Measurements from ENCODE around the gene C11orf86. TPM values are rescaled to one million over a fixed set of nuclear protein-coding genes. Genes with fewer than 3 reads are reported as not detected.

The C11orf86 gene
- total RNA-seq, 1 experiment from 2014 or later = 0.68 TPM

DNA sequence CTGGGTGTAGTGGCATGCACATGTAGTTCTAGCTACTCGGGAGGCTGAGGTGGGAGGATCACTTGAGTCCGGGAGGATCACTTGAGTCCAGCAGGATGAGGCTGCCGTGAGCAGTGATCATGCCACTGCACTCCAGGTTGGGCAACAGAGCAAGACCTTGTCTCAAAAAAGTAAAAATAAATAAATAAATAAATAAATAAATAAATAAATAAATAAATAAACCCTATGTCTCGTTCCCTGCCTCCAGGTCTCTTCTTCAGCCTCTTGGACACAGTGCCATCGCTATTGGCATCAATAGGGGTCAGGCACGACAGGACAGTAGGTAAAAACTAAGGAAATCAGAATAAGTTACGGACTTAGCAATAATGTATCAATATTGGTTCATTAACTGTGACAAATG, 24.5 kb downstream of the C11orf86 start:
- ATAC-seq = no peak
- TF ChIP-seq, protein P1, sequence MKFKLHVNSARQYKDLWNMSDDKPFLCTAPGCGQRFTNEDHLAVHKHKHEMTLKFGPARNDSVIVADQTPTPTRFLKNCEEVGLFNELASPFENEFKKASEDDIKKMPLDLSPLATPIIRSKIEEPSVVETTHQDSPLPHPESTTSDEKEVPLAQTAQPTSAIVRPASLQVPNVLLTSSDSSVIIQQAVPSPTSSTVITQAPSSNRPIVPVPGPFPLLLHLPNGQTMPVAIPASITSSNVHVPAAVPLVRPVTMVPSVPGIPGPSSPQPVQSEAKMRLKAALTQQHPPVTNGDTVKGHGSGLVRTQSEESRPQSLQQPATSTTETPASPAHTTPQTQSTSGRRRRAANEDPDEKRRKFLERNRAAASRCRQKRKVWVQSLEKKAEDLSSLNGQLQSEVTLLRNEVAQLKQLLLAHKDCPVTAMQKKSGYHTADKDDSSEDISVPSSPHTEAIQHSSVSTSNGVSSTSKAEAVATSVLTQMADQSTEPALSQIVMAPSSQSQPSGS (CRISPR knock-in tag; IDR thresholded peaks at IDR 0.05; ENCODE audit: borderline replicate concordance, low read depth) = no peak
- no peak for TF ChIP-seq NFE2L1 (CRISPR knock-in tag; IDR thresholded peaks at IDR 0.05)
- TF ChIP-seq, protein P2, sequence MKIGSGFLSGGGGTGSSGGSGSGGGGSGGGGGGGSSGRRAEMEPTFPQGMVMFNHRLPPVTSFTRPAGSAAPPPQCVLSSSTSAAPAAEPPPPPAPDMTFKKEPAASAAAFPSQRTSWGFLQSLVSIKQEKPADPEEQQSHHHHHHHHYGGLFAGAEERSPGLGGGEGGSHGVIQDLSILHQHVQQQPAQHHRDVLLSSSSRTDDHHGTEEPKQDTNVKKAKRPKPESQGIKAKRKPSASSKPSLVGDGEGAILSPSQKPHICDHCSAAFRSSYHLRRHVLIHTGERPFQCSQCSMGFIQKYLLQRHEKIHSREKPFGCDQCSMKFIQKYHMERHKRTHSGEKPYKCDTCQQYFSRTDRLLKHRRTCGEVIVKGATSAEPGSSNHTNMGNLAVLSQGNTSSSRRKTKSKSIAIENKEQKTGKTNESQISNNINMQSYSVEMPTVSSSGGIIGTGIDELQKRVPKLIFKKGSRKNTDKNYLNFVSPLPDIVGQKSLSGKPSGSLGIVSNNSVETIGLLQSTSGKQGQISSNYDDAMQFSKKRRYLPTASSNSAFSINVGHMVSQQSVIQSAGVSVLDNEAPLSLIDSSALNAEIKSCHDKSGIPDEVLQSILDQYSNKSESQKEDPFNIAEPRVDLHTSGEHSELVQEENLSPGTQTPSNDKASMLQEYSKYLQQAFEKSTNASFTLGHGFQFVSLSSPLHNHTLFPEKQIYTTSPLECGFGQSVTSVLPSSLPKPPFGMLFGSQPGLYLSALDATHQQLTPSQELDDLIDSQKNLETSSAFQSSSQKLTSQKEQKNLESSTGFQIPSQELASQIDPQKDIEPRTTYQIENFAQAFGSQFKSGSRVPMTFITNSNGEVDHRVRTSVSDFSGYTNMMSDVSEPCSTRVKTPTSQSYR (CRISPR knock-in tag; IDR thresholded peaks at IDR 0.05) = no peak
- TF ChIP-seq, protein P3, sequence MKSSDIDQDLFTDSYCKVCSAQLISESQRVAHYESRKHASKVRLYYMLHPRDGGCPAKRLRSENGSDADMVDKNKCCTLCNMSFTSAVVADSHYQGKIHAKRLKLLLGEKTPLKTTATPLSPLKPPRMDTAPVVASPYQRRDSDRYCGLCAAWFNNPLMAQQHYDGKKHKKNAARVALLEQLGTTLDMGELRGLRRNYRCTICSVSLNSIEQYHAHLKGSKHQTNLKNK (CRISPR knock-in tag; IDR thresholded peaks at IDR 0.05) = no peak
- no peak for TF ChIP-seq MYBL2 (CRISPR knock-in tag; IDR thresholded peaks at IDR 0.05)
- no peak for TF ChIP-seq FOXP1 (CRISPR knock-in tag; IDR thresholded peaks at IDR 0.05; ENCODE audit: borderline replicate concordance)
- TF ChIP-seq RELA (CRISPR knock-in tag; IDR thresholded peaks at IDR 0.05; ENCODE audit: borderline replicate concordance) = no peak
- no peak for TF ChIP-seq ZNF138 (CRISPR knock-in tag; conservative IDR thresholded peaks at IDR 0.05)
- no peak for TF ChIP-seq GTF2I (CRISPR knock-in tag; conservative IDR thresholded peaks at IDR 0.05)
- TF ChIP-seq ZNF219 (CRISPR knock-in tag; IDR thresholded peaks at IDR 0.05; ENCODE audit: borderline replicate concordance) = no peak
- TF ChIP-seq CBFB (CRISPR knock-in tag; IDR thresholded peaks at IDR 0.05; ENCODE audit: low read depth) = no peak
- TF ChIP-seq, protein P4, sequence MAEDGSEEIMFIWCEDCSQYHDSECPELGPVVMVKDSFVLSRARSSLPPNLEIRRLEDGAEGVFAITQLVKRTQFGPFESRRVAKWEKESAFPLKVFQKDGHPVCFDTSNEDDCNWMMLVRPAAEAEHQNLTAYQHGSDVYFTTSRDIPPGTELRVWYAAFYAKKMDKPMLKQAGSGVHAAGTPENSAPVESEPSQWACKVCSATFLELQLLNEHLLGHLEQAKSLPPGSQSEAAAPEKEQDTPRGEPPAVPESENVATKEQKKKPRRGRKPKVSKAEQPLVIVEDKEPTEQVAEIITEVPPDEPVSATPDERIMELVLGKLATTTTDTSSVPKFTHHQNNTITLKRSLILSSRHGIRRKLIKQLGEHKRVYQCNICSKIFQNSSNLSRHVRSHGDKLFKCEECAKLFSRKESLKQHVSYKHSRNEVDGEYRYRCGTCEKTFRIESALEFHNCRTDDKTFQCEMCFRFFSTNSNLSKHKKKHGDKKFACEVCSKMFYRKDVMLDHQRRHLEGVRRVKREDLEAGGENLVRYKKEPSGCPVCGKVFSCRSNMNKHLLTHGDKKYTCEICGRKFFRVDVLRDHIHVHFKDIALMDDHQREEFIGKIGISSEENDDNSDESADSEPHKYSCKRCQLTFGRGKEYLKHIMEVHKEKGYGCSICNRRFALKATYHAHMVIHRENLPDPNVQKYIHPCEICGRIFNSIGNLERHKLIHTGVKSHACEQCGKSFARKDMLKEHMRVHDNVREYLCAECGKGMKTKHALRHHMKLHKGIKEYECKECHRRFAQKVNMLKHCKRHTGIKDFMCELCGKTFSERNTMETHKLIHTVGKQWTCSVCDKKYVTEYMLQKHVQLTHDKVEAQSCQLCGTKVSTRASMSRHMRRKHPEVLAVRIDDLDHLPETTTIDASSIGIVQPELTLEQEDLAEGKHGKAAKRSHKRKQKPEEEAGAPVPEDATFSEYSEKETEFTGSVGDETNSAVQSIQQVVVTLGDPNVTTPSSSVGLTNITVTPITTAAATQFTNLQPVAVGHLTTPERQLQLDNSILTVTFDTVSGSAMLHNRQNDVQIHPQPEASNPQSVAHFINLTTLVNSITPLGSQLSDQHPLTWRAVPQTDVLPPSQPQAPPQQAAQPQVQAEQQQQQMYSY (CRISPR knock-in tag; IDR thresholded peaks at IDR 0.05) = no peak
- TF ChIP-seq, protein P5, sequence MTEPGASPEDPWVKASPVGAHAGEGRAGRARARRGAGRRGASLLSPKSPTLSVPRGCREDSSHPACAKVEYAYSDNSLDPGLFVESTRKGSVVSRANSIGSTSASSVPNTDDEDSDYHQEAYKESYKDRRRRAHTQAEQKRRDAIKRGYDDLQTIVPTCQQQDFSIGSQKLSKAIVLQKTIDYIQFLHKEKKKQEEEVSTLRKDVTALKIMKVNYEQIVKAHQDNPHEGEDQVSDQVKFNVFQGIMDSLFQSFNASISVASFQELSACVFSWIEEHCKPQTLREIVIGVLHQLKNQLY (CRISPR knock-in tag; IDR thresholded peaks at IDR 0.05) = no peak
- TF ChIP-seq, protein P6, sequence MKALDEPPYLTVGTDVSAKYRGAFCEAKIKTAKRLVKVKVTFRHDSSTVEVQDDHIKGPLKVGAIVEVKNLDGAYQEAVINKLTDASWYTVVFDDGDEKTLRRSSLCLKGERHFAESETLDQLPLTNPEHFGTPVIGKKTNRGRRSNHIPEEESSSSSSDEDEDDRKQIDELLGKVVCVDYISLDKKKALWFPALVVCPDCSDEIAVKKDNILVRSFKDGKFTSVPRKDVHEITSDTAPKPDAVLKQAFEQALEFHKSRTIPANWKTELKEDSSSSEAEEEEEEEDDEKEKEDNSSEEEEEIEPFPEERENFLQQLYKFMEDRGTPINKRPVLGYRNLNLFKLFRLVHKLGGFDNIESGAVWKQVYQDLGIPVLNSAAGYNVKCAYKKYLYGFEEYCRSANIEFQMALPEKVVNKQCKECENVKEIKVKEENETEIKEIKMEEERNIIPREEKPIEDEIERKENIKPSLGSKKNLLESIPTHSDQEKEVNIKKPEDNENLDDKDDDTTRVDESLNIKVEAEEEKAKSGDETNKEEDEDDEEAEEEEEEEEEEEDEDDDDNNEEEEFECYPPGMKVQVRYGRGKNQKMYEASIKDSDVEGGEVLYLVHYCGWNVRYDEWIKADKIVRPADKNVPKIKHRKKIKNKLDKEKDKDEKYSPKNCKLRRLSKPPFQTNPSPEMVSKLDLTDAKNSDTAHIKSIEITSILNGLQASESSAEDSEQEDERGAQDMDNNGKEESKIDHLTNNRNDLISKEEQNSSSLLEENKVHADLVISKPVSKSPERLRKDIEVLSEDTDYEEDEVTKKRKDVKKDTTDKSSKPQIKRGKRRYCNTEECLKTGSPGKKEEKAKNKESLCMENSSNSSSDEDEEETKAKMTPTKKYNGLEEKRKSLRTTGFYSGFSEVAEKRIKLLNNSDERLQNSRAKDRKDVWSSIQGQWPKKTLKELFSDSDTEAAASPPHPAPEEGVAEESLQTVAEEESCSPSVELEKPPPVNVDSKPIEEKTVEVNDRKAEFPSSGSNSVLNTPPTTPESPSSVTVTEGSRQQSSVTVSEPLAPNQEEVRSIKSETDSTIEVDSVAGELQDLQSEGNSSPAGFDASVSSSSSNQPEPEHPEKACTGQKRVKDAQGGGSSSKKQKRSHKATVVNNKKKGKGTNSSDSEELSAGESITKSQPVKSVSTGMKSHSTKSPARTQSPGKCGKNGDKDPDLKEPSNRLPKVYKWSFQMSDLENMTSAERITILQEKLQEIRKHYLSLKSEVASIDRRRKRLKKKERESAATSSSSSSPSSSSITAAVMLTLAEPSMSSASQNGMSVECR (CRISPR knock-in tag; IDR thresholded peaks at IDR 0.05; ENCODE audit: borderline replicate concordance) = no peak
- no peak for TF ChIP-seq TEAD1 (CRISPR knock-in tag; IDR thresholded peaks at IDR 0.05)
- TF ChIP-seq, protein P7, sequence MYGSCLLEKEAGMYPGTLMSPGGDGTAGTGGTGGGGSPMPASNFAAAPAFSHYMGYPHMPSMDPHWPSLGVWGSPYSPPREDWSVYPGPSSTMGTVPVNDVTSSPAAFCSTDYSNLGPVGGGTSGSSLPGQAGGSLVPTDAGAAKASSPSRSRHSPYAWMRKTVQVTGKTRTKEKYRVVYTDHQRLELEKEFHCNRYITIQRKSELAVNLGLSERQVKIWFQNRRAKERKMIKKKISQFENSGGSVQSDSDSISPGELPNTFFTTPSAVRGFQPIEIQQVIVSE (CRISPR knock-in tag; IDR thresholded peaks at IDR 0.05; ENCODE audit: borderline replicate concordance) = no peak
- no peak for TF ChIP-seq NR1H2 (CRISPR knock-in tag; IDR thresholded peaks at IDR 0.05)
- ChIA-PET POLR2A (no interaction called here), CTCF (no interaction called here)
- Mint-ChIP-seq H3K4me1 (peaks cover 29% of the 10 kb centered on the region), H3K36me3 (no peaks in the 10 kb centered on the region), H3K9me3 (no peaks in the 10 kb centered on the region), H3K4me3 (no peak overlapping the region), H3K27ac (no peak overlapping the region), H3K27me3 (ENCODE audit: low read depth) (no peaks in the 10 kb centered on the region)
- no peak for DNase-seq (ENCODE audit: low spot score)
